OCI-M2 (cell line): Measurements from ENCODE around the gene RBM4B.
"Not testable (repeated sequence)": the region's sequence is repeated elsewhere in the genome, so short reads cannot be mapped to it uniquely, and the experiment has no call there.

ENCODE experiments used
- DNase-seq: peaks from one replicate; lab custom pipeline; 2025; ENCODE audit not compliant: unreplicated experiment; lab: John Stamatoyannopoulos, UW

The RBM4B gene, protein sequence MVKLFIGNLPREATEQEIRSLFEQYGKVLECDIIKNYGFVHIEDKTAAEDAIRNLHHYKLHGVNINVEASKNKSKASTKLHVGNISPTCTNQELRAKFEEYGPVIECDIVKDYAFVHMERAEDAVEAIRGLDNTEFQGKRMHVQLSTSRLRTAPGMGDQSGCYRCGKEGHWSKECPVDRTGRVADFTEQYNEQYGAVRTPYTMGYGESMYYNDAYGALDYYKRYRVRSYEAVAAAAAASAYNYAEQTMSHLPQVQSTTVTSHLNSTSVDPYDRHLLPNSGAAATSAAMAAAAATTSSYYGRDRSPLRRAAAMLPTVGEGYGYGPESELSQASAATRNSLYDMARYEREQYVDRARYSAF

GRCh38 chr11:66677599-66678375 is at the start of gene RBM4B:
TSS of gene RBM4B (minus strand) at chr11:66677887. CDS start at chr11:66677079, 808 bp downstream.
- peak; percentile 48 for DNase-seq

GRCh38 chr11:66725647-66726046 is 48.0 kb upstream of the RBM4B start:
- no peak for DNase-seq

DNA sequence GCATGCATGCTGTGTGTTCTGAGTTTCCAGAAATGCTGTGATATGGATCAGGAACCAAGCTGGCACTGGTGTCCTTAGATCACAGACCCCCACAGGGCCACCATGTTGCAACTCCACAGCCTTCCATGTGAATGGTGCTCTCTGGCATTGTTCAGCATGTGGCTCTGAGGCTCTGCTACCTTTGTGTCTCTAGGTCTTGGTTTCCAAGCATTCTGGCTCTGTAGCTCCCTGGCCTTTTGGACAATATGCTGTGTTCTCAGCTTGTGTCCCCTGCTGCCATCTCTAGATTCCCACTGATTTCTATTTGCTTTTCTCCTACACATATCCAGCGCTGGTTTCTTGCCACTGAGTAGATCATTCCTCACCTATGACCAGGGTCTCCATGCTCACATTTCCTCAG is 47.4 kb upstream of the RBM4B start:
- DNase-seq, result no peak

GRCh38 chr11:66724167-66724566 is 46.5 kb upstream of the RBM4B start:
- not testable (repeated sequence) for DNase-seq

- DNase-seq, result no peak
Observed at GRCh38 chr11:66723693-66724092, 46.0 kb upstream of the RBM4B start.

- no peak for DNase-seq
Observed at GRCh38 chr11:66722745-66723651, 45.3 kb upstream of the RBM4B start.

GRCh38 chr11:66721939-66722338 is 44.3 kb upstream of the RBM4B start:
- DNase-seq, result no peak

DNA sequence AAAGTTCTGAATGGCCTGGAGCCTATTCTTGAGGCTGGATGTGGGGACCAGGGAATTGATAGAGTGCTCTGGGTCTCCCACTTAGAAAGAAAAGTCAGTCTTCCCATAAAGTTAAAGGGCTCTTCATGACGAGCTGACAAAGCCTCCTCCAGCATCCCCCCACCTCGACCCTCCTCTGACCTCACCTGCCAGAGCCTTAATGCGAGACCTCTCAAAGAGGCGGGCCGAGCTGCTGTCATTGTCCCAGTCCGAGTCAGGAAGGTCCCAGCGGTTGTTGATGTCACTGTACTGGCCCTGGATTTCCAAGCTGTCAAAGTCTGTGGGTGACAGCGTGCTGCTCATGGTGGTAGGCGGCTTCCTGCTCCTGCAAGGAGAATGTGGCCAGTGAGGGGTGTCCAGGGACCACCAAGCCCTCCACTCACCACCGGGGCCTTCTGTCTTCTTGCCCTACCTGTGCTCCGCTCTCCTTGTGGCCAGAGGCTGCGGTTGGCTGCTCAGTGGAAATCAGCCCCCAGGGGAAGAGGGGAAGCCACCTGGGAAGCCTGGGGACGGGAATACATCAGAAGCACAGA is 43.3 kb upstream of the RBM4B start:
- no peak for DNase-seq

DNA sequence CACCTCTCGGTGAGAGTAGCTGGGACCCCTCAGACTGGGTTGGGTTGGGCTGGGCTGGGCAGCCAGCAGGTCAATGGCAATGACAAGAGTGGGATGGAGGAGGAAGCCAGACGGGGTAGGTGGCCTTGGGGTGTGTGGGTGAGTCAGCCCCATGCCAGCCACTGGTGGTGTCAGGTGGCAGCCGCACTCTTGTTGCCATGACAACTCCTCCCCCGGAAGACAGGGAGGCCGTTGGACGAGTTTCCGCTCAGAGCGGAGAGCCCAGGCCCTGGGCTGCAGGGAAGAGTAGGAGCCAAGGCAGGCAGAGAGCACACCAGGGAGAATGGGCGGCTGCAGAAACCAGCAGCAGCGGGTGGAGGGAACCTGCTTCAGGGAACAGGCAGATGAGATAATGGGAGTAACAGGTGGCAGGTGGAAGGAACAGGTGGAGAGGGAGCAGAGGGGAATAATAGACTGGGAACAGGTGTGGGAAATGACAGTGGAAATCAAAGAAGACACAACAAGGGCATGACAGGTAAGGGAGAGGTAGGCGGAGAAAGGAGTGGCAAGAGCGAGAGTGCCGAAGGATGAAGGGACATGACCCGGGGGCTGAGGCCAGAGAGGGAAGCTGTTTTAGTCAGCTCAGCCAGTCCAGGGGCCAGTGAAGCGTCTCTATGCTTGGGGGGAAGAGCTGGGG is 42.7 kb upstream of the RBM4B start:
- DNase-seq, result no peak

GRCh38 chr11:66719111-66719872 is 41.6 kb upstream of the RBM4B start:
- DNase-seq, result no peak

DNA sequence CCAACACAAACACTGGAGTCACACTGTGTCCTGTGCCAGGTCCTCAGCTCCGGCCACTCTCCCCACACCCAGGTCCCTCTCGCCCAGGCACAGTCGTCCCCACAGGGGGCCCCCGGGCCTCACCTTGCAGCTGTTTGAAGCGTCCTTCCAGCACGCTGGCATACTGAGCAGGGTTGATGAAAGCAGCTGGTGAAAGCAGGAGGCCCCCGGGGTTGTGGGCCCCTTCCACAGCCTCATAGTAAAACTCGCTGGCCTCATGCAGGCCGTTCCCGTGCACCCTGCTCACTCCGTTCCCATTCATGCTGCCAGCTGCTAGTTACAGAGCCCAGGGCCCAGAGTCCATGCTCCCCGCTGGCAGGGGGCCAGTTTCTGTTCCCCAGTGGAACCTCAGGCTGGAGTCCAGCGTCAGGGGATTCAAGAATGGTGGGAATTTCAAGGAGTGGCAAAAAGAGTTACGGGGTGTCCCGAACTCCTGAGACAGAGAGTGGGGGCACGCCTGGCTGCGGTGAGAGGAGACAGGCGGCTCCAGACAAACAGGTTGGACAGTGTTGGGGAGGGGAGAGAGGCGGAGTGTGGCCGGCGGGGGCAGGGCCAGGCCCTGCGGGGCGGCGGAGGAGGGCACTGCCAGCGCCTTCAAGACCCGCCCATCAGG is 40.8 kb upstream of the RBM4B start:
- DNase-seq, result no peak

DNA sequence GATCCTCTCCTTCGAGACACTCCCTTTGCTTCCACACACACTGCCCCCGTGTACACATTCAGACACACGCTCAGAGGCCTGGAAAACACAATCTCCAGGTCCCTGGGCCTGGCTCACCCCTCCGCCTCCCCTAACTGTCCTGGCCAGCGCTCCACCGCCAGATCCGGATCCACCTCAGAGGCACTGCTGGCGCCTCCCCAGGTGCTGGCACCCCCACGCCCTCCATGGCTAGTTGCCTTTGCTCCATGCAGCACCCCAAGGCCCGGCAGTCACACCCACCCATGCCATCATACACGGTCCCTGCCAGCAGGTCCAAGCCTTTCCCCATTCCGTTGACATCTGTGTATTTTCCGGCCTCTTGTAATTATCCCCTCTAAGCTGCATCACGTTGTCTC is 40.2 kb upstream of the RBM4B start:
- no peak for DNase-seq

GRCh38 chr11:66716996-66717395 is 39.3 kb upstream of the RBM4B start:
- no peak for DNase-seq

DNA sequence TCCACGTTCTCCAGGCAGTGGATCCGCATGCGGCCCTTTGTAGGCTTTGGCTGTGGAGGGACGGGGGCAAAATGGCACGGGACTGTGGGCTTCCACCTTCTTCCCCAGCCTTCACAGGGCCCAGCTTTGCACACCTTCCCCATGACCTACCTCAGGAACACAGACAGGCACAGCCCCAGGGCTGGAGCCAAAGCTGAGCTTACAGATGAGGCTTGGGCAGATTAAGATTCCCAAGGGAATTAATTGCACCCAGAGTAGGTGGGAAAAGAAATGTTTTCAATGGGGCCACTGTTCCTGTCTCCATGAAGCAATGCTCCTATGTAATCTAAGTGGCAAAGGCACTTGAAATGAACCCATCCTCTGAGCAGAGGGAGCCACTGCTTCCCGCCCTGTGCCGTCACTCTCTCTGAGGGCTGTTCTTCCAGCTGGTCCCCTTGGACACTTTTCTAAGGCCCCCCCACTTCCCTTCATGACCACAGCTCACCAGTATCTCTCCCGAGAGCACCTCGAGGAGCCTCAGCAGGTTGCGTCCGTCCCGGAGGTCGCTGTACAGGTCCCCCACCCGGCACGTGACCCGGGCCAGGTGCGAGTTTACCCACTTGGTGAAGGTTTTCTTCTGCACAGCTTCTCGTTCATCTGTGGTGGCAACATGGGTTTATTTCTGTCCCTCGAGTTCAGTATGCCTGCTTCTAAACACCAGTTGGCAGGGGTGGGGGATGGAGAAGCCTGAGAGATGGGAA is 37.8 kb upstream of the RBM4B start:
- no peak for DNase-seq

- DNase-seq, result no peak
Observed at GRCh38 chr11:66713746-66714480, 36.2 kb upstream of the RBM4B start.

- DNase-seq, result no peak
Observed at GRCh38 chr11:66710384-66710930, 32.8 kb upstream of the RBM4B start.

- no peak for DNase-seq
Observed at GRCh38 chr11:66708701-66709100, 31.0 kb upstream of the RBM4B start.

DNA sequence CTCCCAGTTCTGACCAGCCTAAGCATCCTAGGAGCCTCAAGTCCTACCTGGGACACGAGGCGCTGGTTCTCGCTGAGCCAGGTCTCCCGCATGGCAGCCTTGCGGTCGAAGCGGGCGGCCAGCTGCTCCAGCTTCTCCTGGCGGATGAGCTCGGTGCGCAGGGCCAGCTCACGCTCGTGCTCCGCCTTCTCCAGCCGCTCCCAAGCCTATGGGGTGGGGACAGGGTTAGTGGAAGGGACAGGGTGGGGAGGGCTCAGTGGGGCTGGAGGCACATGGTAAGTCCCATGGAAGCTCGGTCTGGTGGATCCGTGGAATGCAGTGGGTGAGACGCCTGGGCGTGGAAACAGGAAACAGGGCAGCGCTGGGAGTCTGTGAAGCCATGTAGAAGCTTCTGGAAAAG is 30.4 kb upstream of the RBM4B start:
- no peak for DNase-seq
